Skeletal muscle tissue (tissue), 4 donors: Measurements from ENCODE around the gene KDM5A. TPM values are rescaled to one million over a fixed set of nuclear protein-coding genes. Genes with fewer than 3 reads are reported as not detected.

ENCODE experiments used
- H3K27ac ChIP-seq: one replicate; pipeline ENCODE4 v1.7.0; 2013; ENCODE audit warnings: mild to moderate bottlenecking, low read depth, low read length, inconsistent platforms
- H3K27me3 ChIP-seq, 3 donors: one replicate each; pipeline ENCODE4 v1.7.0; 2013; ENCODE audit warnings: low read length in 3 of 3; ENCODE audit not compliant: control insufficient read depth in 3 of 3, insufficient read depth in 3 of 3
- H3K36me3 ChIP-seq, 3 donors: one replicate each; pipeline ENCODE4 v1.7.0; 2013; ENCODE audit warnings: low read length in 3 of 3; ENCODE audit not compliant: control insufficient read depth in 3 of 3, insufficient read depth in 3 of 3
- H3K4me1 ChIP-seq, 3 donors: one replicate each; pipeline ENCODE4 v1.7.0; 2013; ENCODE audit warnings: low read length in 3 of 3, mild to moderate bottlenecking in 3 of 3; ENCODE audit not compliant: control insufficient read depth in 3 of 3, insufficient read depth in 3 of 3
- H3K4me3 ChIP-seq, 3 donors: one replicate each; pipeline ENCODE4 v1.7.0; 2013; ENCODE audit warnings: low read length in 3 of 3
- H3K9ac ChIP-seq, 3 donors: one replicate each; pipeline ENCODE4 v1.7.0; 2013; ENCODE audit warnings: low read length in 3 of 3, mild to moderate bottlenecking in 3 of 3, moderate library complexity in 2 of 3, low read depth in 1 of 3
- H3K9me3 ChIP-seq, 3 donors: one replicate each; pipeline ENCODE4 v1.7.0; 2013; ENCODE audit warnings: low read length in 3 of 3; ENCODE audit not compliant: control insufficient read depth in 3 of 3
- total RNA-seq: library from RNA; depleted of rRNA; stranded (reverse); fragments of >200 nt; gene quantifications from one replicate; pipeline ENCODE4 v1.2.3, GENCODE V29; 2014
- donor health status: Osteomylitis.

Gene KDM5A
- total RNA-seq, 1 donor from 2014 or later: 36.0 TPM

GRCh38 chr12:264269-264668 is 124.9 kb downstream of the KDM5A start:
- peaks cover 8 to 12% (median 12%) of the 10 kb centered on the region in 3 donors for H3K27me3 ChIP-seq
- no peaks in the 10 kb centered on the region for H3K9me3 ChIP-seq
- H3K27ac ChIP-seq: no peak overlapping the region
- H3K4me3 ChIP-seq: no peak overlapping the region
- no peaks in the 10 kb centered on the region for H3K36me3 ChIP-seq
- peaks cover 0 to 4% (median 0%) of the 10 kb centered on the region in 3 donors for H3K4me1 ChIP-seq
- H3K9ac ChIP-seq: no peak overlapping the region

- peaks cover 10 to 13% (median 12%) of the 10 kb centered on the region in 3 donors for H3K27me3 ChIP-seq
- H3K27ac ChIP-seq: no peak overlapping the region
- no peaks in the 10 kb centered on the region for H3K36me3 ChIP-seq
- H3K9me3 ChIP-seq: no peaks in the 10 kb centered on the region
- peaks cover 0 to 4% (median 0%) of the 10 kb centered on the region in 3 donors for H3K4me1 ChIP-seq
- H3K9ac ChIP-seq: no peak overlapping the region
- no peak overlapping the region for H3K4me3 ChIP-seq
Observed at GRCh38 chr12:263574-263973, 125.5 kb downstream of the KDM5A start.

GRCh38 chr12:262817-263216 is 126.3 kb downstream of the KDM5A start, which contains the start of gene SLC6A13:
Gene SLC6A13, minus strand, starts transcription at chr12:262836. Its CDS starts 2,784 bp downstream, at chr12:260052.
- Histone ChIP-seq H3K27me3 (peaks cover 13 to 21% (median 14%) of the 10 kb centered on the region in 3 donors), H3K36me3 (no peaks in the 10 kb centered on the region), H3K4me3 (no peak within 1 kb of the TSS), H3K9me3 (no peaks in the 10 kb centered on the region), H3K27ac (no peak within 1 kb of the TSS), H3K4me1 (peaks cover 0 to 4% (median 0%) of the 10 kb centered on the region in 3 donors), H3K9ac (no peak within 1 kb of the TSS)

- Histone ChIP-seq H3K9me3 (no peaks in the 10 kb centered on the region), H3K36me3 (no peaks in the 10 kb centered on the region), H3K27me3 (peaks cover 19 to 24% (median 21%) of the 10 kb centered on the region in 3 donors), H3K9ac (no peak overlapping the region), H3K4me1 (peaks cover 0 to 4% (median 0%) of the 10 kb centered on the region in 3 donors), H3K4me3 (no peak overlapping the region), H3K27ac (no peak overlapping the region)
Observed at GRCh38 chr12:262113-262512, 127.0 kb downstream of the KDM5A start.

GRCh38 chr12:257521-258321 is 131.4 kb downstream of the KDM5A start:
- H3K27me3 ChIP-seq: peaks cover 22 to 28% (median 26%) of the 10 kb centered on the region in 3 donors

GRCh38 chr12:256958-257357 is 132.2 kb downstream of the KDM5A start:
- Histone ChIP-seq H3K27ac (no peak overlapping the region), H3K36me3 (no peaks in the 10 kb centered on the region), H3K27me3 (peaks cover 22 to 28% (median 26%) of the 10 kb centered on the region in 3 donors)

More at GRCh38 chr12:257521-258321, 131.4 kb downstream of the KDM5A start:
- H3K4me3 ChIP-seq: no peak overlapping the region
- H3K4me1 ChIP-seq: peaks cover 0 to 4% (median 0%) of the 10 kb centered on the region in 3 donors
- H3K36me3 ChIP-seq: no peaks in the 10 kb centered on the region
- no peak overlapping the region for H3K27ac ChIP-seq
- no peak overlapping the region for H3K9ac ChIP-seq
- no peaks in the 10 kb centered on the region for H3K9me3 ChIP-seq

GRCh38 chr12:256225-256624 is 132.9 kb downstream of the KDM5A start:
- Histone ChIP-seq H3K27me3 (peaks cover 22 to 27% (median 26%) of the 10 kb centered on the region in 3 donors), H3K36me3 (no peaks in the 10 kb centered on the region), H3K9me3 (no peaks in the 10 kb centered on the region), H3K27ac (no peak overlapping the region), H3K4me3 (no peak overlapping the region), H3K4me1 (no peaks in the 10 kb centered on the region), H3K9ac (no peak overlapping the region)

More at GRCh38 chr12:256958-257357, 132.2 kb downstream of the KDM5A start:
- no peaks in the 10 kb centered on the region for H3K9me3 ChIP-seq
- no peak overlapping the region for H3K9ac ChIP-seq
- H3K4me3 ChIP-seq: no peak overlapping the region
- no peaks in the 10 kb centered on the region for H3K4me1 ChIP-seq

- Histone ChIP-seq H3K27me3 (peaks cover 16 to 21% (median 18%) of the 10 kb centered on the region in 3 donors), H3K9me3 (no peaks in the 10 kb centered on the region)
Observed at GRCh38 chr12:254912-255311, 134.2 kb downstream of the KDM5A start.

GRCh38 chr12:254039-254438 is 135.1 kb downstream of the KDM5A start:
- H3K4me1 ChIP-seq: no peaks in the 10 kb centered on the region
- no peak overlapping the region for H3K9ac ChIP-seq
- H3K27ac ChIP-seq: no peak overlapping the region
- peaks cover 10 to 18% (median 17%) of the 10 kb centered on the region in 3 donors for H3K27me3 ChIP-seq
- no peak overlapping the region for H3K4me3 ChIP-seq
- H3K9me3 ChIP-seq: no peaks in the 10 kb centered on the region
- no peaks in the 10 kb centered on the region for H3K36me3 ChIP-seq

More at GRCh38 chr12:254912-255311, 134.2 kb downstream of the KDM5A start:
- no peak overlapping the region for H3K4me3 ChIP-seq
- H3K27ac ChIP-seq: no peak overlapping the region
- no peak overlapping the region for H3K9ac ChIP-seq
- H3K36me3 ChIP-seq: no peaks in the 10 kb centered on the region
- H3K4me1 ChIP-seq: no peaks in the 10 kb centered on the region
